Muscle layer of duodenum (tissue), 2 donors: ENCODE data around the gene CLP1.
"Not testable (repeated sequence)": the region's sequence is repeated elsewhere in the genome, so short reads cannot be mapped to it uniquely, and the experiment has no call there.

ENCODE experiments used
- H3K27ac ChIP-seq: one replicate; pipeline ENCODE4 v1.7.0; 2013; ENCODE audit warnings: mild to moderate bottlenecking, low read length
- H3K27me3 ChIP-seq: one replicate; pipeline ENCODE4 v1.7.0; 2013; ENCODE audit warnings: low read depth, mild to moderate bottlenecking, control low read depth, low read length
- H3K36me3 ChIP-seq, 2 donors: one replicate each; pipeline ENCODE4 v1.7.0; 2013; ENCODE audit warnings: low read length in 2 of 2, control low read depth in 1 of 2, mild to moderate bottlenecking in 1 of 2; ENCODE audit not compliant: insufficient read depth in 2 of 2, control insufficient read depth in 1 of 2
- H3K4me1 ChIP-seq, 2 donors: one replicate each; pipeline ENCODE4 v1.7.0; 2013; ENCODE audit warnings: low read length in 2 of 2, mild to moderate bottlenecking in 2 of 2, control low read depth in 1 of 2, moderate library complexity in 1 of 2; ENCODE audit not compliant: insufficient read depth in 2 of 2, control insufficient read depth in 1 of 2
- H3K4me3 ChIP-seq, 2 donors: one replicate each; pipeline ENCODE4 v1.7.0; 2013; ENCODE audit warnings: low read length in 2 of 2, low read depth in 1 of 2, mild to moderate bottlenecking in 1 of 2
- H3K9me3 ChIP-seq, 2 donors: one replicate each; pipeline ENCODE4 v1.7.0; 2013; ENCODE audit warnings: low read length in 2 of 2, control low read depth in 1 of 2, mild to moderate bottlenecking in 1 of 2; ENCODE audit not compliant: control insufficient read depth in 1 of 2
- donor health status: healthy.

Gene CLP1

DNA sequence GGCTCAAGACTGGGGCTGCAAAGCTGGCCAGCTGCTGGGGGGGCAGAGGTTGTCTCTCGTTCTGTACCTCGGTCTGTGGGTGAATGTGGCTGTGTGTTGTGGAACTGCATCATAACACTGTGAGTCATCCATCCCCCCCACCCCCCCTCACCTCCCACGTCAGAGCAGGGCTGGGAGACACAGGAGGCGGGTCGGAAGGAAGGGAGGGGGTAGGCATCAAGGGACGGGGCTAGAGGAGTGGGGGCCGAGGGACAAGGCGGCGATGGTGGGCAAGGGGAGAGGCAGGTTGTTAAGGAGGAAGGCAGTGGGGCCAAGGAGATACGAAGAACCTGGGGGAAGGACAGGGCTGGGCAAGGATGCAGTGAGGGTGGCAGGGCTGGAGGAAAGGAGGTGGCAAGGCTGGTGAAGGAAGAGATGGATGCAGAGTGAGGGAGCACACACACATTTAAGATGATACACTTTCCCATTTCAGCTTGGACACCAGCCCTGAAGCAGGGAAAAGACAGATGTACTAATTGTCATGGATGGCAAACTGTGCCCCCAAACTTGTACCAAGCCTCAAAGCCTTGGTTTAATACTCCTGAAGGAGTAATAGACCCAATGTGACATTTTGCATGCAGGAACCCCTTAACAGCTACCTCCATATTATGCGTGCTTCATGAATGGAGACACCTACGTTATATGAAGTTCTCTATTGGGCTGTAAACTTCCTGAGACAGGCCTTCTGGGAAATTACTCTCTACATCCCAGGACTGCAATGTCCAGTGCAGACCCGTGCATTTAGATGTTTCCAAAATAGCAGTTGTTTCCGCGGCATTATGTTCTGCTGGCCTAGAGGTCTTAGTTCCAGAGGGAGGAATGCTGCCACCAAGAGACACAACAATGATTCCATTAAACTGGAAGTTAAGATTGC is 7.5 kb upstream of the CLP1 start, which contains the start of gene YPEL4:
Gene YPEL4 (minus strand): TSS at position 87 of the 913 bp plus-strand sequence. CDS start 2,805 bp downstream, outside the sequence.
- Histone ChIP-seq H3K36me3 (no peaks in the 10 kb centered on the region), H3K27ac (no peak within 1 kb of the TSS), H3K4me3 (peak within 1 kb of the TSS; percentile 64 to 68), H3K9me3 (no peaks in the 10 kb centered on the region), H3K27me3 (peaks cover 44% of the 10 kb centered on the region), H3K4me1 (peaks cover 10 to 46% of the 10 kb centered on the region in 2 donors)

DNA sequence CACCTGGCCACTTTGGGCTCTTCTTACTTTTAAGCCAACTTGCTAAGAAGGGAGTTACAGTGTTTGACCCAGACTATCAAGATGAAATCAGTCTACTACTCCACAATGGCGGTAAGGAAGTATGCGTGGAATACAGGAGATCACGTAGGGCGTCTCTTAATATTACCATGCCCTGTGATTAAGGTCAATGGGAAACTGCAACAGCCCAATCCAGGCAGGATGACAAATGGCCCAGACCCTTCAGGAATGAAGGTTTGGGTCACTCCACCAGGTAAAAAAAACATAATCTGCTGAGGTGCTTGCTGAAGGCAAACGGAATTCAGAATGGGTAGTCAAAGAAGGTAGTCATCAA is 6.8 kb upstream of the CLP1 start:
- H3K36me3 ChIP-seq: no peaks in the 10 kb centered on the region

DNA sequence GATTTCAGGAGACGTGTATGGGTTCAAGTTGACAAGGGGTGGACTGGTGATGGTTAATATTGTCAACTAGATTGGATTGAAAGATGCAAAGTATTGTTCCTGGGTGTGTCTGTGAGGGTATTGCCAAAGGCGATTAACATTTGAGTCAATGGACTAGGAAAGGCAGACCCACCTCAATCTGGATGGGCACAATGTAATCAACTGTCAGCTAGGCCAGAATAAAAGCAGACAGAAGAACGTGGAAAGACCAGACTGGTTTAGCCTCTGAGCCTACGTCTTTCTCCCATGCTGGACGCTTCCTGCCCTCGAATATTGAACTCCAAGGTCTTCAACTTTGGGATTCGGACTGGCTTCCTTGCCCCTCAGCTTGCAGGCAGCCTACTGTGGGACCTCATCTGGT is 6.2 kb upstream of the CLP1 start:
- H3K4me3 ChIP-seq: no peak overlapping the region
- H3K9me3 ChIP-seq: no peaks in the 10 kb centered on the region
- H3K36me3 ChIP-seq: no peaks in the 10 kb centered on the region
- H3K4me1 ChIP-seq: peaks cover 0 to 34% of the 10 kb centered on the region in 2 donors
- H3K27me3 ChIP-seq: peaks cover 36% of the 10 kb centered on the region
- no peak overlapping the region for H3K27ac ChIP-seq

More for the DNA sequence above, 6.8 kb upstream of the CLP1 start:
- Histone ChIP-seq H3K4me3 (no peak overlapping the region), H3K27me3 (peaks cover 42% of the 10 kb centered on the region), H3K4me1 (peaks cover 5 to 41% of the 10 kb centered on the region in 2 donors), H3K27ac (no peak overlapping the region), H3K9me3 (no peaks in the 10 kb centered on the region)

DNA sequence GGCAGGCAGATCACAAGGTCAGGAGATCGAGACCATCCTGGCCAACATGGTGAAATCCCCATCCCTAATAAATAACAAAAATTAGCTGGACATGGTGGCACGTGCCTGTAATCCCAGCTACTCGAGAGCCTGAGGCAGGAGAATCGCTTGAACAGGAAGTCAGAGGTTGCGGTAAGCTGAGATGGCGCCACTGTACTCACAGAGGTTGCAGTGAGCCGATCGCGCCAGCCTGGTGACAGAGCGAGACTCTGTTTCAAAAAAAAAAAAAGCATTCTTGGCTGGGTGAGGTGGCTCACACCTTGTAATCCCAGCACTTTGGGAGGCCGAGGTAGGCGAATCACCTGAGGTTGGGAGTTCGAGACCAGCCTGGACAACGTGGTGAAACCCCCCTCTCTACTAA is 5.3 kb upstream of the CLP1 start:
- not testable (repeated sequence) for H3K9me3 ChIP-seq, H3K36me3 ChIP-seq, H3K4me3 ChIP-seq, H3K27ac ChIP-seq
- Histone ChIP-seq H3K4me1 (peaks cover 3 to 29% of the 10 kb centered on the region in 2 donors), H3K27me3 (peaks cover 28% of the 10 kb centered on the region)

DNA sequence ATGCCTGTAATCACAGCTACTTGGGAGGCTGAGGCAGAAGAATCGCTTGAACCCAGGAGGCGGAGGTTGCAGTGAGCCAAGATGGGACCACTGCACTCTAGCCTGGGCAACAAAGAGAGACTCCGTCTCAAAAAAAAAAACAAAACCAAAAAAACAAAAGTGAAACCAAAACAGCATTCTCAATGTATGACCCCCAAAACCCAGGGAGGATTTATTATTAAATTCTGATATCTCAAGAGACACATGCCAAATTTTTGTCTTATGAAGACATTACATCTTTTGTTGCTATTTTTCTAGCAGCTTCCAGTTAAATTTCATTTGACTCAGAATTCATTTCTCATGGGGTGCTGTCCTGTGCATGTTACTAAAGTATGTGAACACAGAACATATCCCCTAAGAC is 4.9 kb upstream of the CLP1 start:
- H3K4me3 ChIP-seq: peak overlapping the region in 1 of 2 donors; percentile 16
- no peaks in the 10 kb centered on the region for H3K36me3 ChIP-seq
- H3K4me1 ChIP-seq: peaks cover 3 to 25% of the 10 kb centered on the region in 2 donors
- H3K27me3 ChIP-seq: peaks cover 23% of the 10 kb centered on the region
- H3K9me3 ChIP-seq: no peaks in the 10 kb centered on the region
- H3K27ac ChIP-seq: no peak overlapping the region

DNA sequence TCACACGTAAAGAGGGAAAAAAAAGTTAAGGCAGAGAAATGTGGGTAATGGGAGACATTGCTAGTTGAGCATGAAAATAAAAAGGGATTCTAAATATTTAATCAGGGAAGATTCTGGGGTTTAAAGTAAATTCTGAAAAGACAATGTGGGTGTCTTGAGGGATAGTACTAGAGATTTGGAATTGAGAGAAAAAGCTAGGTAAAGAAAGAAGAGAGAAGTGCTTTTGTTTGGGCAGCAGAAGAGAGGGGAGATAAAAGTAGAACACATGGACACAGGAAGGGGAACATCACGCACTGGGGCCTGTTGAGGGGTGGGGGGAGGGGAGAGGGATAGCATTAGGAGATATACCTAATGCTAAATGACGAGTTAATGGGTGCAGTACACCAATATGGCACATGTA is 4.4 kb upstream of the CLP1 start:
- Histone ChIP-seq H3K9me3 (no peaks in the 10 kb centered on the region), H3K27ac (no peak overlapping the region), H3K27me3 (peaks cover 18% of the 10 kb centered on the region), H3K4me3 (peak overlapping the region in 1 of 2 donors; percentile 16), H3K36me3 (no peaks in the 10 kb centered on the region), H3K4me1 (peaks cover 4 to 24% of the 10 kb centered on the region in 2 donors)

DNA sequence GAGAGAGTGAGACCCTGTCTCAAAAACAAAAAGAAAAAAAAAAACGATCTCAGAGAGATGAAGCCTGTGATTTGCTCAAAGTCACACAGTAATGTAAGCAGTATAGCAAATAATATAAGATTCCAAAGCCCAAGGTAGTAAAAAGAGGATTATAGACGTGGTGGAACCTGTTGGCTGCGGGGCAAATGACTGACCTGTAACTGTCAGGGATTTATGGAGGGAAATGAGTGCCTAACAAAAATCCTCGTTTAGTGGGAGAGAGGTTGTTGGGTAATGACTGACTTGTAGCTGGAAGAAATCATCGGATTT is 723 bp upstream of the CLP1 start:
- no peaks in the 10 kb centered on the region for H3K9me3 ChIP-seq

DNA sequence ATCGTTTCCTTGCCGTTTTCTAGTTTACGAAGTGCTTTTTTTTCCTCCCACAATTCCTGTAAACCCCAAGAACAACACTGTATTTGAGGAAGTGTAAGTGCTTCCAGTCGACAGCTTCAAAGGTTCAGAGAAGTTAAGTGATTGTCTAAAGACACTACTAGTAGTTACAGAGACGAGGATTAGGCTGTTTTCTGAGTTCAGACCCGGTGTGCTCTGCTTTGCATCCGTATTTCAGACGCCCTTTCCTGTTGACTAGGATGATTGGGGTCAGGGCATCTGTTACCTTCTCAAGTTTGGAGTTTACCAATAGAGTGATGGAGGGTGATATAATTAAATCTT is 430 bp downstream of the CLP1 start:
- Histone ChIP-seq H3K27ac (peak overlapping the region; percentile 82), H3K9me3 (no peaks in the 10 kb centered on the region), H3K4me3 (peak overlapping the region; percentile 94 to 95), H3K4me1 (peaks cover 7 to 13% of the 10 kb centered on the region in 2 donors), H3K27me3 (no peaks in the 10 kb centered on the region), H3K36me3 (peaks cover 28 to 37% of the 10 kb centered on the region in 2 donors)

More for the DNA sequence above, 723 bp upstream of the CLP1 start:
- Histone ChIP-seq H3K4me1 (peaks cover 7 to 13% of the 10 kb centered on the region in 2 donors), H3K27ac (peak overlapping the region; percentile 84), H3K4me3 (peak overlapping the region; percentile 94 to 95), H3K27me3 (no peaks in the 10 kb centered on the region), H3K36me3 (peaks cover 22 to 26% of the 10 kb centered on the region in 2 donors)

DNA sequence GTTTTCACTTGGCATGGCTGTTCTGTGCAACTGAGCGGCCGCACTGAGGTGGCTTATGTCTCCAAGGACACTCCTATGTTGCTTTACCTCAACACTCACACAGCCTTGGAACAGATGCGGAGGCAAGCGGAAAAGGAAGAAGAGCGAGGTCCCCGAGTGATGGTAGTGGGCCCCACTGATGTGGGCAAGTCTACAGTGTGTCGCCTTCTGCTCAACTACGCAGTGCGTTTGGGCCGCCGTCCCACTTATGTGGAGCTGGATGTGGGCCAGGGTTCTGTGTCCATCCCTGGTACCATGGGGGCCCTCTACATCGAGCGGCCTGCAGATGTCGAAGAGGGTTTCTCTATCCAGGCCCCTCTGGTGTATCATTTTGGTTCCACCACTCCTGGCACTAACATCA is 2.1 kb downstream of the CLP1 start:
- Histone ChIP-seq H3K36me3 (peaks cover 28 to 37% of the 10 kb centered on the region in 2 donors), H3K4me3 (no peak overlapping the region), H3K27me3 (no peaks in the 10 kb centered on the region), H3K27ac (no peak overlapping the region), H3K4me1 (peaks cover 7 to 13% of the 10 kb centered on the region in 2 donors), H3K9me3 (no peaks in the 10 kb centered on the region)

DNA sequence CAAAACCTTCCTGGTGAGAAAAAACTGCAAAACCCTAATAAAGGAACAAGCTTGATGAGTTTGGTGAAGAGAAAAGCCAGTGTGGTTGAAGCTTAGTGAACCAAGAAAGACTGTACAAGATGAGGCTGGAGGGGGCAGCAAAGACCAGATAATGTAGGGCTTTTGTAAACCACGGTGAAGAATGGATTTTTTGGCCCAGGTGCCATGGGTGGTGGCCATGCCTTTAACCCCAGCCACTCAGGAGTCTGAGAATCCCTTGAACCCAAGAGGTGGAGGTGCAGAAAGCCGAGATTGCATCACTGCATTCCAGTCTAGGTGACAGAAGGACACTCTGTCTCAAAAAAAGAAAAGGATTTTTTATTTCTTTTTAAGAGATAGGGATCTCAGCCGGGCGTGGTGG is 5.3 kb downstream of the CLP1 start:
- peaks cover 28 to 38% of the 10 kb centered on the region in 2 donors for H3K36me3 ChIP-seq
- no peak overlapping the region for H3K27ac ChIP-seq
- H3K27me3 ChIP-seq: no peaks in the 10 kb centered on the region
- no peaks in the 10 kb centered on the region for H3K9me3 ChIP-seq
- H3K4me3 ChIP-seq: no peak overlapping the region
- H3K4me1 ChIP-seq: peaks cover 8 to 15% of the 10 kb centered on the region in 2 donors

DNA sequence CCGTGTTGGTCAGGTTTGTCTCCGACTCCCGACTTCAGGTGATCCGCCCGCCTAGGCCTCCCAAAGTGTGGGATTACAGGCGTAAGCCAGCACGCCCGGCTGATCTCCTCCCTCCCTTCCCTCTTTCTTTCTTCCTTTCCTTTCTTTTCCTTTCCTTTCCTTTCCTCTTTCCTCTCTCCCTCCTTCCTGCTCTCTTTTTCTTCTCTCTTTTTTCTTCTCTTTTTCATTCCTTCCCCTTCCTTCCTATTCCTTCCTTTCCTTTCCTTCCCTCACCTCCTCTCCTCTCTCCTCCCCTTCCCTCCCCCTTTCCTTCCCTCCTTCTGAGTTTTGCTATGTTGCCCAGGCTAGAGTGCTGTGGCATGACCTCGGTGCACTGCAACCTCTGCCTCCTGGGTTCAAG is 6.4 kb downstream of the CLP1 start:
- no peak overlapping the region for H3K27ac ChIP-seq
- no peaks in the 10 kb centered on the region for H3K9me3 ChIP-seq
- H3K4me3 ChIP-seq: no peak overlapping the region
- peaks cover 28 to 43% of the 10 kb centered on the region in 2 donors for H3K36me3 ChIP-seq
- H3K4me1 ChIP-seq: peaks cover 7 to 8% of the 10 kb centered on the region in 2 donors
- no peaks in the 10 kb centered on the region for H3K27me3 ChIP-seq
